GM21723 (cell line): ENCODE results near the gene SMTN.

Experiments used
- ATAC-seq: cut with Tn5 transposase; IDR thresholded peaks from one replicate; pipeline ENCODE4 v1.9.1; 2021; ENCODE audit warnings: mild to moderate bottlenecking, moderate library complexity; ENCODE audit not compliant: unreplicated experiment

SMTN gene

DNA sequence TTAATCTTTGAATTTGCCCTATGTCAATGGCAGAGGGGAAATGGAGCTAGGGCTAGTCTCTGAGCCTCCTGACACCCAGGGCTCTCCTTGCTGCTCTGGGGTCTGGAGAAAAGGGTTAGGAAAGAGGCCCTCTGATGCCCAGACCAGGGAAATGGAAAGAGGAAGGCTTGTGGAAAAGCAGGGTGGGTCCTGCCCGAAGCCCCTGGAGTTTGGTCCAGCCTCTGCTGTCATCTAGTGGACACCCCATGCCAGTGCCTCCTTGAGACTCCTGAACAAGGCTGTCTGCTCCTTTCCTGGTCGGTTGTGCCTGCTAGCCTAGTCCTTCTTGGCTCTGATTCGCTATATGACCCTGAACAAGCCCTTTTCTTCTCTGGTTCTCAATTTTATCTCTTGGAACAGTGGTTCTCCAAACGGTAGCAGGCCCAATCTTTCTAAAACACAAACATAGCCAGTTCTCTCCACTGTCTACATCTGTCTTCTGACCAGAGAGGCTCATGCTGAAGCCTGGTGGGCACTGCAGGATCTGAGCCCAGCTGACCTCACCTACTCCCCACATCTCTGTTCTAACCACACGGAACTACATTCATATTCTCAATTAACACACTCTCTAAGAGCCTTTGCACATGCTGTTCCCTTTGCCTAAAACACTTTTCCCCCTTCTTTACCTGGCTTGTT, 68.0 kb downstream of the SMTN start:
- ATAC-seq = no peak

DNA sequence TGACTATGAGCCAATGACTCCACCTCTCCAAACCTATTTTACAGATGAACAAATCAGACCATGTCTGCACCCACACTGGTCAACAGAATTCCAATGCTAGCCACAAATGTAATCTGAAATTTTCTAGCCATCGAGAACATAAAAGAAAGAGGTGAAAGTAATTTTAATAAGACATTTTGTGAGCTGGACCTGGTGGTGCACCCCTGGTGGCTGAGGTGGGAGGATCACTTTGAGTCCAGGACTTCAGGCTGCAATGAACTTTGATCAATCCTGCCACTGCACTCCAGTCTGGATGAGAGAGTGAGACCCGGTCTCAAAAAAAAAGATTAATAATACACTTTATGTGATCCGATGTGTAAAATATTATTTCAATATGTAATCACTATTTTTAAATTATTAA, 69.5 kb downstream of the SMTN start:
- ATAC-seq = no peak

DNA sequence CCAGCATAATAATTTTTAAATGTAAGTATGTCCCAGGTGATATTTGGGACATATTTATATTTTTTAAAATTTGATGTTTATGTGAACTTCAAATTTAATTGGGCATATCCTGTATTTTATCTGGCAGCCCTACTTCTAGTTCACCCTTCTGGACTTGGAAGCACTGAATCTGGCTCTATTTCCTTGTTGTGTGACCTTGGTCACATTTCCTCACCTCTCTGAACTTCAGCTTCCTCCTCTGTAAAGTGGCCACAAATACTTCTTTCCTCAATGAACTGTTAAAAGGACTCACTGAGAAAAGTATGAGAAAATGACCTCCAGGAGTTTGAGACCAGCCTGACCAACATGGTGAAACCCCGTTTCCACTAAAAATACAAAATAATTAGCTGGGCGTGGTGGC, 70.8 kb downstream of the SMTN start:
- no peak for ATAC-seq

DNA sequence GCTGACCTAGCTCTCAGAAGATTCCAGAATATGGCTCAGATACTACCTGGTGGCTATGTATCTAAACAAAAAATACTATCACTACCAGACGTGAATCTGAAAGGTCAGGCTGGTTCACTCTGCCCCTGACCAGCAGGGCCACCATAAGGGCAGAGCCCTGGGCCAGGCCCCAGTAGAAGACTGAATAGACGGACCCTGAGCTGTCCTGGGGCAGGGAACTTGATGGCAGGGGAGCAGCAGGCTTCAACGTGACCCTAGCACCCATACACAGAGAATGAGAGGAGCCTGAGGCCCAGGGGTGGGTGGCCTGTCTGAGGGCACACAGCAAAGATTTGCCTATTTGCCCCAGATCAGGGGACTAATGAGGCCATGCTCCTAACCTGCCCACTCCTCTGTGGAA, 72.2 kb downstream of the SMTN start:
- no peak for ATAC-seq
